Right ventricle myocardium inferior (tissue), 1 donor: ENCODE data around the gene GCK. TPM values are rescaled to one million over a fixed set of nuclear protein-coding genes. Genes with fewer than 3 reads are reported as not detected.

ENCODE experiments used
- ATAC-seq: fragments of 200-7000 bp; cut with Tn5 transposase; one replicate; pipeline ENCODE4 v1.9.1; 2020; ENCODE audit warnings: mild to moderate bottlenecking, moderate library complexity
- DNase-seq: peaks from one replicate; pipeline ENCODE4 v3.0.0; 2021; ENCODE audit errors: missing footprints
- intact Hi-C: fragments of 100-400 bp; cut with DNase I; formaldehyde crosslinking; loops from one replicate; pipeline ENCODE4 v1.11.0; 2022
- total RNA-seq: library from RNA; stranded (reverse); fragmentation: NEBNext Ultra II Directional; extraction: Animal tissue kit (Norgen Biotek cat#: 25700); gene quantifications from one replicate; pipeline ENCODE4 v1.2.1, GENCODE V29; 2021
- donor health status: DM: no; HTN: yes; CAD: no; lungs with severe emphysema.

Gene GCK
- total RNA-seq, 1 donor from 2014 or later = 1.8 TPM

GRCh38 chr7:44094365-44094764, 94.9 kb downstream of the GCK start:
- ATAC-seq = no peak
- intact Hi-C loops = no loop called here
- no peak for DNase-seq

Other genes starting within 250 kb of the GCK start
- not detected for gene SPDYE1, start 191.5 kb downstream of the GCK start, total RNA-seq
- gene DBNL, start 144.7 kb downstream of the GCK start, total RNA-seq = 36.0 TPM
- 1,123 TPM for gene PGAM2, start 123.9 kb downstream of the GCK start, total RNA-seq
- gene POLM, start 106.9 kb downstream of the GCK start, total RNA-seq = 16.1 TPM
- 13.6 TPM for gene AEBP1, start 85.1 kb downstream of the GCK start, total RNA-seq
- 87.3 TPM for gene POLD2, start 65.9 kb downstream of the GCK start, total RNA-seq
- 3,838 TPM for gene MYL7, start 48.1 kb downstream of the GCK start, total RNA-seq
- gene YKT6, start 11.5 kb upstream of the GCK start, total RNA-seq = 58.0 TPM
- gene CAMK2B, start 136.2 kb upstream of the GCK start, total RNA-seq = 95.4 TPM